Transverse colon (tissue), 4 donors: ENCODE measurements around the gene KANK2. TPM values are rescaled to one million over a fixed set of nuclear protein-coding genes. Genes with fewer than 3 reads are reported as not detected.

Experiments used
- DNase-seq: peaks from one replicate; pipeline ENCODE4 v3.0.0-alpha.2; 2019
- H3K27ac ChIP-seq, 4 donors: fragments of 200-600 bp; sonication (generic); 2 replicates each; pipeline ENCODE4 v1.5.1; 2016 to 2018; ENCODE audit warnings: inconsistent platforms in 4 of 4
- H3K27me3 ChIP-seq: fragments of 200-600 bp; sonication (generic); 2 replicates; pipeline ENCODE4 v1.5.1; 2017; ENCODE audit warnings: inconsistent platforms
- H3K36me3 ChIP-seq, 4 donors: fragments of 200-600 bp; sonication (generic); 2 replicates each; pipeline ENCODE4 v1.5.1; 2017 to 2019; ENCODE audit warnings: inconsistent platforms in 4 of 4
- H3K4me1 ChIP-seq, 4 donors: fragments of 200-600 bp; sonication (generic); 2 replicates each; pipeline ENCODE4 v1.5.1; 2017 to 2020; ENCODE audit warnings: inconsistent platforms in 4 of 4
- H3K4me3 ChIP-seq, 4 donors: fragments of 200-600 bp; sonication (generic); 1 replicate in 1 of 4; 2 replicates in 3 of 4; pipeline versions ENCODE4 v1.5.1 to v1.6.1; 2017 to 2019; ENCODE audit warnings: inconsistent platforms in 4 of 4
- H3K9me3 ChIP-seq, 2 donors: fragments of 200-600 bp; sonication (generic); 2 replicates each; pipeline ENCODE4 v1.5.1; 2017 to 2019; ENCODE audit warnings: inconsistent platforms in 2 of 2
- CTCF ChIP-seq, 5 experiments: fragments of 200-600 bp in 3 of 5; fragments of 450-650 bp in 2 of 5; sonication (generic) in 3 of 5; IDR thresholded peaks; 1 replicate in 2 of 5; 2 replicates in 3 of 5; pipeline ENCODE4 v1.5.1; 2016 to 2017; ENCODE audit warnings: antibody characterized with exemption in 5 of 5, inconsistent platforms in 3 of 5, mild to moderate bottlenecking in 2 of 5, moderate library complexity in 1 of 5
- EP300 ChIP-seq: sonication (generic); formaldehyde crosslinking; IDR thresholded peaks from one replicate; pipeline ENCODE4 v1.6.1; 2017; ENCODE audit warnings: antibody characterized with exemption, low read depth
- POLR2A ChIP-seq: fragments of 450-650 bp; IDR thresholded peaks from one replicate; pipeline ENCODE4 v1.6.1; 2016; ENCODE audit warnings: antibody characterized with exemption, mild to moderate bottlenecking, moderate library complexity
- POLR2AphosphoS5 ChIP-seq, 3 donors: sonication (generic); formaldehyde crosslinking; IDR thresholded peaks; one replicate each; pipeline ENCODE4 v1.6.1; 2016; ENCODE audit warnings: antibody characterized with exemption in 3 of 3
- WGBS, 2 donors: methylation state at CpG; one replicate each; pipeline ENCODE4 v1.1.5; 2018; ENCODE audit warnings: low coverage in 1 of 2; 5-methylcytosine and 5-hydroxymethylcytosine counted together
- in situ Hi-C, 4 donors: fragments of 200-750 bp; cut with MboI; loops; one replicate each; pipeline versions ENCODE4 v1.15.0 to v1.15.1; 2017; ENCODE audit warnings: low sequenced_read_pairs in 3 of 4, low pct_ligation_motif_present in 1 of 4, low pct_unique_long_range_greater_than_20kb in 1 of 4
- intact Hi-C: fragments of 100-400 bp; cut with DNase I; formaldehyde crosslinking; loops from one replicate; pipeline ENCODE4 v1.15.1; 2023; ENCODE audit warnings: low total_unique reads
- total RNA-seq, 4 donors: library from RNA; depleted of rRNA; stranded (reverse); fragments of >200 nt; gene quantifications; one replicate each; pipeline ENCODE4 v1.1.0, GENCODE V29; 2016

KANK2 gene
- total RNA-seq, 4 donors from 2014 or later = 145 to 339 (median 243) TPM

DNA sequence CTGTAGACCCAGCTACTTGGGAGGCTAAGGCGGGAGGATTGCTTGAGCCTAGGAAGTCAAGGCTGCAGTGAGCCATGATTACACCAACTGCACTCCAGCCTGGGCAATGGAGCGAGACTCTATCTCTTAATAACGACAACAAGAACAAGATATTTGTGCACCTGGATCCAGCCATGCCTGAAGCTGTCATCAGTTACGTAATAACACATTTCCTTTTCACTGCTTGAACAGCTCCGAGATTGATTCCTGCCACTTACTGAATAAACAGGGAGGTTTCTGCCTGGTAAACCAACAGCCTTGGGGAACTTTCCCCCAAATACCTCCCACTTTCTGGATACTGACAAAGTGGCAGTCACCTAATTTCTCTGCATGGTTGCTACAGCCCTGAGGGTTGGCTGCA is 5.4 kb downstream of the KANK2 start:
- Histone ChIP-seq H3K4me1 (peaks cover 29 to 77% (median 42%) of the 10 kb centered on the region in 4 donors), H3K36me3 (peaks cover 0 to 6% (median 0%) of the 10 kb centered on the region in 4 donors), H3K4me3 (no peak overlapping the region), H3K9me3 (no peaks in the 10 kb centered on the region), H3K27ac (peak overlapping the region; percentile 47 to 96 (median 94)), H3K27me3 (no peaks in the 10 kb centered on the region)
- TF ChIP-seq CTCF (IDR thresholded peaks at IDR 0.05) = no peak
- no peak for DNase-seq
- 69 to 72% methylated on average over 4 to 5 of the region's 5 CpGs for WGBS, 2 donors
- in situ Hi-C loops = no loop called here
- intact Hi-C loops = no loop called here

DNA sequence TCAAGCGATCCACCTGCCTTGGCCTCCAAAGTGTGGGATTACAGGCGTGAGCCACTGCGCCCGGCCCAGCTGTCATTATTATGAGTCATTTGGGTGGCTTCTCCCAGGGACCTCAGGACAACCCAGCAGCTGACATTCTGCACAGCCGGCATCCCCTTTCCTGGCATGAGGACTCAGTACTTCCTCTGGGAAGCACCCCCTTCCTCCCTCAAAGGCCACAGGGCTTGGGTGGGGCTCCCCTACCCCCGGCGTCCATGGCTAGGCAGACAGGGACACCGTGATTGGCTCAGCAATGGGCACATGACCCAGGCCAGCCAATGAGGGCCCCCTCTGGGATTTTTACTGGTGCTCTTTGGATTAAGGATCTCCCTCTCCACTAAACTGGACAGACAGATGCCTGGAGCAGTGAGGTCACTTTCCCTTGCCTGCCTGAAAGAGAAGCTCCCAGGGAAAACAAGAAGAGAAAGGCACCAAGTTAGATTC is 6.0 kb downstream of the KANK2 start:
- peak overlapping the region; percentile 47 to 96 (median 94) for H3K27ac ChIP-seq
- H3K4me3 ChIP-seq = no peak overlapping the region
- H3K4me1 ChIP-seq = peaks cover 30 to 72% (median 39%) of the 10 kb centered on the region in 4 donors
- intact Hi-C loops = no loop called here
- peaks cover 0 to 6% (median 0%) of the 10 kb centered on the region in 4 donors for H3K36me3 ChIP-seq
- no peaks in the 10 kb centered on the region for H3K27me3 ChIP-seq
- DNase-seq = peak; percentile 50
- TF ChIP-seq POLR2A = no peak
- TF ChIP-seq POLR2AphosphoS5 (IDR thresholded peaks at IDR 0.05) = peak in 1 of 3 donors; percentile 37
- no peaks in the 10 kb centered on the region for H3K9me3 ChIP-seq
- in situ Hi-C loops = no loop called here
- 39% methylated on average over 8 of the region's 8 CpGs; no CpG with 5 or more reads in 1 of the 2 donors for WGBS, 2 donors

DNA sequence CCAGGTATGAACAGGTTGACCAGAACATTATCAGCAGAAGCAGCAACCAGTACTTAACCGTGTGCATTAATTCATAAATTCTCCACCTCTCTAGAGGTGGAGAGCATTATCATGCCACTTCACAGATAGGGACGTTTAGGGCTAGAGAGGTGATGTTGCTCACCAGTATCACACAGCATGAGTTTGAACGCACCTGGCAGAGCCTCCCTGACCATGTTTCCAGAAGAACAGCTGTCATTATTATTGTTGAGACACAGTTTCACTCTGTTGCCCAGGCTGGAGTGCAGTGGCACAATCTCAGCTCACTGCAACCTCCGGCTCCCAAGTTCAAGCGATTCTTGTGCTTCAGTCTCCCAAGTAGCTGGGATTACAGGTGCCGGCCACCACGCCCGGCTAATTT is 6.8 kb downstream of the KANK2 start:
- Histone ChIP-seq H3K27me3 (no peaks in the 10 kb centered on the region), H3K4me1 (peaks cover 31 to 73% (median 40%) of the 10 kb centered on the region in 4 donors), H3K4me3 (no peak overlapping the region), H3K36me3 (peaks cover 0 to 6% (median 0%) of the 10 kb centered on the region in 4 donors), H3K9me3 (no peaks in the 10 kb centered on the region), H3K27ac (peak overlapping the region; percentile 47 to 96 (median 94))
- WGBS, 2 donors = 76 to 80% methylated on average over 2 to 8 of the region's 8 CpGs
- DNase-seq = no peak
- TF ChIP-seq POLR2AphosphoS5 (IDR thresholded peaks at IDR 0.05) (no peak), CTCF (IDR thresholded peaks at IDR 0.05) (no peak), EP300 (no peak), POLR2A (no peak)
- in situ Hi-C loops = no loop called here
- intact Hi-C loops = no loop called here

- 81 to 90% methylated on average over 9 of the region's 9 CpGs for WGBS, 2 donors
- TF ChIP-seq POLR2A (no peak), CTCF (IDR thresholded peaks at IDR 0.05) (no peak), POLR2AphosphoS5 (IDR thresholded peaks at IDR 0.05) (no peak), EP300 (no peak)
- Histone ChIP-seq H3K36me3 (no peaks in the 10 kb centered on the region), H3K9me3 (no peaks in the 10 kb centered on the region), H3K4me1 (peaks cover 14 to 56% (median 33%) of the 10 kb centered on the region in 4 donors), H3K27me3 (no peaks in the 10 kb centered on the region), H3K4me3 (no peak overlapping the region), H3K27ac (peak overlapping the region; percentile 47 to 96 (median 94))
- in situ Hi-C loops (no loop called here), intact Hi-C loops (no loop called here)
- DNase-seq = no peak
These were observed 9.9 kb downstream of the KANK2 start for GRCh38 chr19:11187441-11187840.

GRCh38 chr19:11182994-11183393 is 14.4 kb downstream of the KANK2 start:
- Histone ChIP-seq H3K27ac (peak overlapping the region in 1 of 4 donors; percentile 96), H3K4me1 (peaks cover 15 to 41% (median 22%) of the 10 kb centered on the region in 4 donors), H3K9me3 (no peaks in the 10 kb centered on the region), H3K27me3 (no peaks in the 10 kb centered on the region), H3K36me3 (no peaks in the 10 kb centered on the region), H3K4me3 (no peak overlapping the region)
- DNase-seq = no peak
- TF ChIP-seq EP300 (no peak), CTCF (IDR thresholded peaks at IDR 0.05) (no peak), POLR2A (no peak), POLR2AphosphoS5 (IDR thresholded peaks at IDR 0.05) (no peak)
- intact Hi-C loops (no loop called here), in situ Hi-C loops (no loop called here)
- WGBS, 2 donors = 50 to 76% methylated on average over 1 of the region's 1 CpG
